Muscle of arm (tissue), 12 donors: Measurements from ENCODE around the gene ACOT9. TPM values are rescaled to one million over a fixed set of nuclear protein-coding genes. Genes with fewer than 3 reads are reported as not detected.
"Not testable (repeated sequence)": the region's sequence is repeated elsewhere in the genome, so short reads cannot be mapped to it uniquely, and the experiment has no call there.

Experiments used
- DNase-seq: peaks from one replicate; pipeline ENCODE4 v3.0.0-alpha.2; 2013
- polyA plus RNA-seq, 12 donors: library from polyadenylated mRNA; unstranded; fragments of 120-200 nt; gene quantifications; one replicate each; pipeline ENCODE4 v1.2.1, GENCODE V29; 2013; ENCODE audit not compliant: insufficient read length in 12 of 12

The ACOT9 gene
- polyA plus RNA-seq, 12 donors, result 39.2 to 83.5 (median 60.2) TPM; not detected in 1

GRCh38 chrX:23705235-23705634 is 37.8 kb downstream of the ACOT9 start:
- no peak for DNase-seq

DNA sequence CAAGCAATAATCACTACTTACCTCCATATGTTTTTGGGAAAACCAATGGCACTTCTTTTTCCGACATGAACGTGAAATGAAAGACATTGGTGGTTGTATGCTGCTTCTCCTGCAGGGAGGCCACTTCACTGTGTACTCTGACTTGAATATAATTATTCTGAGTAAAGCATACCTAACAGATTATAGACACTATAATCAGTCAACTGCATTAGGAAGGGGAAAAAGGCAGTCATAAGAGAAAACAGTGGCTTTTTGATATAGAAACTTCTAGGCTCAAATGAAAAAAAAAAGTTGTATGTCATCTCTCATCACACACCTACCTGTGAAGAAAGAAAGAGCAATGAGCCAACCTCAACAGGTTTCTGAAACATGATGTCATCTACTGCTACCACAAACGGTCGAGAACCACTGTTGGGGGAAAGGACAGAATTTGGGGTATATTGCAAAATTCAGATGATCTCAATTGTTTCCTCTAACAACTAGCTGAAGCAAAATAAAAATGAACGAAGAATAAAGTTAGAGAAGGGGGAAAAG is 38.3 kb downstream of the ACOT9 start:
- DNase-seq, result no peak

GRCh38 chrX:23699636-23700194 is 43.4 kb downstream of the ACOT9 start:
- DNase-seq, result peak; percentile 5

DNA sequence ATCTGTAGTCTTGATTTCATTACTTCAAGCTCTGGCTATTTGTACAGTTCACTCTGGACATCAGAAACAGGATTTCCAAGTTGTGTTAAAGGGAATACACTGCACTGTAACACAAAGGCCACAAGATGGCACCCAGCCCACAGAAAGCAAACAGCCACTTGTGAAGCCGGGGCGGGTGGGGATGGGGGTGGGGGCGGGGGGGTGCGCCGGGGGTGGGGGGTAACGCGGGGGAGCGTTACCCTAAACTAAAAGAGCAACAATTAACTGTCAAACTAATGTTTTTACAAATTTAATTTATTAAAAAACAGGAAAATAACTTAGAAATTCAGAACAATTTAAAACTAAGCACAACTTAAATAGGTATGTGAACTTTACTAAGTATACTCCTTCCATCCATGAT is 48.5 kb downstream of the ACOT9 start:
- DNase-seq, result peak; percentile 53

- DNase-seq, result no peak
Measured at GRCh38 chrX:23692166-23692565, 50.9 kb downstream of the ACOT9 start.

DNA sequence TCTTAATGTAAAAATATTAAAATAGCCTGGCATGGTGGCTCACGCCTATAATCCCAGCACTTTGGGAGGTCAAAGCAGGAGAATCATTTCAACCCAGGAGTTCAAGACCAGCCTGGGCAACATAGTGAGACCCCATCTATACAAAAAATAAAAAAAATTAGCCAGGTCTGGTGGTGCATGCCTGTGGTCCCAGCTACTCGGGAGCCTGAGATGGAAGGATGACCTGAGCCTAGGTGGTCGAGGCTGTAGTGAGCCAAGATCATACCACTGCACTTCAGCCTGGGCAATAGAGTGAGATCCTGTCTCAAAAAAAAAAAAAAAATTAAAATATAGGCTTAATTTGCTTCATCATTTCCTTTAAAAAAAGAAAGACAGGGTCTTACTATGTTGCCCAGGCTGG is 66.6 kb downstream of the ACOT9 start:
- not testable (repeated sequence) for DNase-seq

DNA sequence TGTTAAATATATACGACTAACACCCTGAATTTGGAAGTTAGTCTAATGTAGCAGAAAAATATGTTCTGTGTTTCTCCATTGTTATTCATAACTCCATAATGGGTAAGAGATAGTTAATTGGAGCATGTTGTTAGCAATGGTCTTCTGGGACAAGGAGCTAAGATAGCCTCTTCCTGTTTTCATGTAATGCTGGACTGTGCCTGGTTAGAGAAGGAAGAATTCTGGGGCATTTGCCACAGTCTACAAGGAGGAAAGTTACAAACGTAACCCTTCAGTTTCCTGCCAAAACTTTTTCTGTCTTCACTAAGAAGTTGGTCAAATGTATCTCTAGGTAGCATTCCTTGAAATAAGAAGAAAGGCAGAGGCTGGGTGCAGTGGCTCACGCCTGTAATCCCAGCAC is 70.0 kb downstream of the ACOT9 start:
- no peak for DNase-seq

DNA sequence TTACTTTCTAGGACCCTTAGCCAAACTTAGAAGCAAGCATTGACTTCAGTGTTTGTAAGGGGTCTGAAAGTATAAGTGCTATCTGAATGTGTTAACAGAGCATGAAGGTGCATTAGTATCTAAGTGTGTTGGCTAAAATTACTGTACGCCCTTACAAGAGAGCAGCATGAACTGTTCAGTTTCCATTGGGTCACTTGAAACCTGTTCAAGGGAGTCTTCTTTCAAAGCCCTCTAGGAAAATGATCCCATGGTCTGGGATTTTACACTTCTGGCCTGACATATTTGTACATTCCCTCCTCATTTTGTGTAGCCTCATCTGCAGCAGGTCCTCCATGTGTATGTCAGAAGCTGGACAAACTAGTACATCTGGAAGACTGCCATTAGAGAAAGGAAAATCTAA is 72.5 kb downstream of the ACOT9 start:
- peak; percentile 19 for DNase-seq

DNA sequence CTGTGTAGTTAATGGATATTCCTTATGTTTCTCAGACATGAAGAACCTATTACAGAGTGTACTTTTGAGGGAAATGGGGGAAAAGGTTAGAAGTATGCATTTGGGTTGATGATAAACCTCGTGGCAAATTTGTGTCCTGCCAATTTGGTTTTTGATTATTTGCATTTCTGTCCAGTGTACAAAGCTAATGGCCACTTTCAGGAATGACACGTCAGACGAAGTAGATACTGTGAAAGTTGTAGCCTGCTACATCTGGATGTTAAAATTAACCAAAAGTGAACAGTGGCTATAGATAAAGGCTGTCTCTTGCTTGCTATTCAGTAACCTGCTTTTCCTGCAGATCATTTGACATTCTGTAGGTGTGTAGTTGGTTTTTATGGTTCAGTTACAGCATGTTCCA is 74.7 kb downstream of the ACOT9 start:
- DNase-seq, result peak; percentile 15

- DNase-seq, result peak; percentile 91
Measured at GRCh38 chrX:23667239-23668177, 75.6 kb downstream of the ACOT9 start, which contains the start of gene PRDX4. Gene PRDX4 (plus strand): TSS chrX:23667493. CDS start chrX:23667571, 78 bp downstream.

- no peak for DNase-seq
Measured at GRCh38 chrX:23666282-23666681, 76.8 kb downstream of the ACOT9 start.

DNA sequence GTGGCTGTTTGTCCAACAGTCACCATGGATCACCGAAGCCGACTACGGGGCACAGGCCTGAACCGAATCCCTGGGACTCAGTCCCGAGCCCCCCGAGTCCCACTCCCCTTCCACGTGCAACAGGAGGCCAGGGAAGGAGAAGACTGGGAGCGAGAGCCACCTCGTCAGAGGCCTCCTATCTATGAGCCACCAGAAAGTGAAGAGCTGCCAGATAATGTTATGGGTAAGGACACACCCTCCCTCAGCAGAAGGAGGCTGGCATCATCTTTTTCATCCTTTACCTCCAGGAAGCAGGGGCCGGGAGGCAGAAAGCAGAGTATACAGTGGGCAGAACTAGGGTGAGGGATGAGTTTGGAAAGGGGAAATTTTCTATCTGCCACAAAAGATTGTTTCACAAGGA is 78.6 kb downstream of the ACOT9 start:
- DNase-seq, result no peak

- DNase-seq, result no peak
Measured at GRCh38 chrX:23662853-23663252, 80.2 kb downstream of the ACOT9 start.

DNA sequence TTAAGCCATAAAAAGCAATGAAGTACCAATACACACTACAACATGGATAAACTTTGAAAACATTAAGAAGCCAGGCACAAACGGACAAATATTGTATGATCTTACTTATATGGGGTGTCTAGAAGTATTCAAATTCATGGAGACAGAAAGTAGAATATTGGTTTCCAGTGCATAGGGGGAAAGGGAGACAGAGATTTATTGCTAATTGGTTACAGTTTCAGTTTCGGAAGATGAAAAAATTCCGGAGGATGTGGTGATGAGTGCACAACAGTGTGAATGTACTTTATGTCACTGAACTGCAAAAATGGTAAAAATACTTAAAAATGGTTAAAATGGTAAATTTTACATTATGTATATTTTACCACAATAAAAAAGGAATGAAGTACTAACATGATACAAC is 80.9 kb downstream of the ACOT9 start:
- no peak for DNase-seq

DNA sequence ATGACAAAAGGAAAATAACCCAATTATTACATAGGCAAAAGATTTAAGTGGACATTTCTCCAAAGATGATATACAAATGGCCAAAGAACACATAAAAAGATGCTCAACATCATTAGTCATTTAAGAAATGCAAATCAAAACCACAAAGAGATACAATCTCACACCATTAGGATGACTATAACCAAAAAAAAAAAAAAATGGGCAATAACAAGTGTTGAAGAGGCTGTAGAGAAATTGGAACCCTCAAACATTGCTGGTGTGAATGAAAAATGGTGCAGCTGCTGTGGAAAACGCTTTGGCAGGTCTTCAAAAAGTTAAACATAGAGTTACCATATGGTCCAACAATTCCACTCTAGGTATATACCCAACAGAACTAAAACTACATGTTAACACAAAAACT is 81.4 kb downstream of the ACOT9 start:
- no peak for DNase-seq

GRCh38 chrX:23660766-23661132 is 82.3 kb downstream of the ACOT9 start:
- DNase-seq, result no peak

DNA sequence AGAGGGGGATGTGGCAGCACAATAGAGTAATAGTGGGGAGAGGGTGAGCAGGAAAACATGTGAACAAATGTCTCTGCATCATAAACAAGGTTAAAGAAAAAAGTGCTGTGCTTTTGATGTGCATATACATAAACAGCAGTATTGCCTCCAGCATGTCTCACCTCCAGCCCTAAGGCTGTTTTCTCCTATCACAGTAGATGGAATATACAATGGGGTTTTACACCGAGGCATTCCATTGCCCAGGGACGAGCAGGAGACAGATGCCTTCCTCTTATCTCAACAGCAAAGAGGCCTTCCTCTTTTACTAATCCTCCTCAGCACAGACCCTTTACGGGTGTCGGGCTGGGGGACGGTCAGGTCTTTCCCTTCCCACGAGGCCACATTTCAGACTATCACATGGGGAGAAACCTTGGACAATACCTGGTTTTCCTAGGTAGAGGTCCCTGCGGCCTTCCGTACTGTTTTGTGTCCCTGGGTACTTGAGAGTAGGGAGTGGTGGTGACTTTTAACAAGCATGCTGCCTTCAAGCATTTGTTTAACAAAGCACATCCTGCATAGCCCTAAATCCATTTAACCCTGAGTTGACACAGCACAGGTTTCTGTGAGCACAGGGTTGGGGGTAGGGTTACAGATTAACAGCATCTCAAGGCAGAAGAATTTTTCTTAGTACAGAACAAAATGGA is 82.9 kb downstream of the ACOT9 start:
- DNase-seq, result not testable (repeated sequence)

DNA sequence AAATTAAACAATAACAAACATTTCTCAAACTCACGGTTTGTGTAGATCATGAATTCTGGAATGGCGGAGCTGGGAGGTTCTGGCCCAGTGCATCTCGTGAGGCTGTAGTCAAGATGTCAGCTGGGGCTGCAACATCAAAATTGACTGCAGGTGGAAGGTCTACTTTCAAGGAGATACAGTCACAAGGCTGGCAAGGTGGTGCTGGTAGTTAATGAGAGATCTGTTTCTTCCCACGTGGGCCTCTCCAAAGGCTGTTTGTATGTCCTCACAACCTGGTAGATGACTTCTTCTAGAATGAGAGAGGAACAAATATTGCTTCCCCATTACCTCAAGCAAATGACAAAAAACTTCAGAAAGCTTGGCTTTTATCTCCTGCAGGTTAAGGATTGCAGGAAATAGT is 83.7 kb downstream of the ACOT9 start:
- DNase-seq, result no peak

GRCh38 chrX:23656684-23657083 is 86.4 kb downstream of the ACOT9 start:
- DNase-seq, result no peak

DNA sequence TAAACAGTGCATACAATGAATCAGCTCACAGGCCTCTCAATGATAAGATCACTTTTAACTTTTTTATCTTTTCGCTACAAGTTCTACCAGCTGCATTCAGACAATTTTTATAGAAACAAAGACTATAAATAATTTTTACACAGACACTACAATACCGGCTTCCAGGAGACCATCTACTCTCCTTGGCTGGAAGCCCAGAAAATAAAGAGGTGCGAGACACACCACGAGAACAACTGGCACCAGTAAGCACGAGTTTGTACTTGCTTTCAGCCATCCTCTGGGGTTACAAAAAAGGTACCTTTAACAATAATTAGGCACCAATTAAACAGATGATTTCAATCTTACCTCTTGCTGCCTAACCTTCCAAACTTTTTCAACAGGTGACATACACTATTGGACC is 87.0 kb downstream of the ACOT9 start:
- no peak for DNase-seq
